ENCODE data around the gene ACAP2. TPM values are rescaled to one million over a fixed set of nuclear protein-coding genes. Genes with fewer than 3 reads are reported as not detected.
"Not testable (repeated sequence)": the region's sequence is repeated elsewhere in the genome, so short reads cannot be mapped to it uniquely, and the experiment has no call there.

Gene ACAP2
- polyA plus RNA-seq, 3 donors = 26.7 to 36.3 (median 34.0) TPM

- DNase-seq = no peak
Observed at GRCh38 chr3:195249057-195249770, 193.6 kb downstream of the ACAP2 start.

GRCh38 chr3:195248281-195248680 lies 194.5 kb downstream of the ACAP2 start:
- DNase-seq = no peak

GRCh38 chr3:195247863-195248189 lies 195.0 kb downstream of the ACAP2 start:
- DNase-seq = no peak

GRCh38 chr3:195247086-195247862 lies 195.5 kb downstream of the ACAP2 start:
- no peak for DNase-seq

- no peak for DNase-seq
Observed at GRCh38 chr3:195246581-195246995, 196.2 kb downstream of the ACAP2 start.

GRCh38 chr3:195245531-195245951 lies 197.3 kb downstream of the ACAP2 start:
- DNase-seq = no peak

- DNase-seq = no peak
Observed at GRCh38 chr3:195241592-195242355, 201.0 kb downstream of the ACAP2 start.

- no peak for DNase-seq
Observed at GRCh38 chr3:195240939-195241338, 201.9 kb downstream of the ACAP2 start.

- DNase-seq = no peak
Observed at GRCh38 chr3:195240171-195240701, 202.6 kb downstream of the ACAP2 start.

GRCh38 chr3:195239121-195239520 lies 203.7 kb downstream of the ACAP2 start:
- no peak for DNase-seq

GRCh38 chr3:195238586-195239118 lies 204.2 kb downstream of the ACAP2 start:
- no peak for DNase-seq

GRCh38 chr3:195238081-195238571 lies 204.7 kb downstream of the ACAP2 start:
- DNase-seq = no peak

- DNase-seq = no peak
Observed at GRCh38 chr3:195236801-195237570, 205.8 kb downstream of the ACAP2 start.

- no peak for DNase-seq
Observed at GRCh38 chr3:195236076-195236798, 206.6 kb downstream of the ACAP2 start.

- DNase-seq = no peak
Observed at GRCh38 chr3:195230244-195230643, 212.6 kb downstream of the ACAP2 start.

GRCh38 chr3:195228886-195229285 lies 213.9 kb downstream of the ACAP2 start:
- DNase-seq = not testable (repeated sequence)

GRCh38 chr3:195227871-195228270 lies 214.9 kb downstream of the ACAP2 start:
- no peak for DNase-seq

- no peak for DNase-seq
Observed at GRCh38 chr3:195226900-195227447, 215.8 kb downstream of the ACAP2 start.

- DNase-seq = no peak
Observed at GRCh38 chr3:195226445-195226844, 216.4 kb downstream of the ACAP2 start.

GRCh38 chr3:195224980-195225580 lies 217.7 kb downstream of the ACAP2 start:
- no peak for DNase-seq

Measured in renal pelvis (tissue), 4 donors.